VCaP (cell line): ENCODE results near the gene ART4.

Experiments
- H3K27ac ChIP-seq: fragments of 450-650 bp; 2 replicates; pipeline ENCODE4 v1.5.1; 2017
- TF ChIP-seq, protein P1 (sequence below): fragments of 450-650 bp; conservative IDR thresholded peaks from 2 replicates; pipeline ENCODE4 v1.5.1; 2017; ENCODE audit warnings: mild to moderate bottlenecking, moderate library complexity

ART4 gene

DNA sequence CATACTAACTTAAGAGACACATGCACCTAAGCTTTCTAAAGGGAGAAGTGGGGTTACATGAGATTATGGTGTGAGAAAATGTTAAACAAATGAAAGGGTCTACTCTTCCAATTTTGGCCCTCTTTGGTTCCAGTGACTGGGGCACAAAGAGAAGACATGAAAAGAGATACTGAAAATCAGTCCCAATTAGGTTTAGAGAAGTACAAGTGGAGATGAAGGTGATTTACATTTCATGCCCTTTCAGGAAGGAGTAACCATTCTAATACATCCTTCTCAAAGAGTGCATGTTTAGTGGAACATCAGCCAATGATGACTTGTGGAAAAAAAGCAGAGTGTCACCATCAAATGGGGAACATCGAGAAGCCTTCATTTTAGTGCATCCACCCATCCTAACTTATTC, 27.9 kb upstream of the ART4 start:
- no peak overlapping the region for H3K27ac ChIP-seq
- TF ChIP-seq, protein P1, sequence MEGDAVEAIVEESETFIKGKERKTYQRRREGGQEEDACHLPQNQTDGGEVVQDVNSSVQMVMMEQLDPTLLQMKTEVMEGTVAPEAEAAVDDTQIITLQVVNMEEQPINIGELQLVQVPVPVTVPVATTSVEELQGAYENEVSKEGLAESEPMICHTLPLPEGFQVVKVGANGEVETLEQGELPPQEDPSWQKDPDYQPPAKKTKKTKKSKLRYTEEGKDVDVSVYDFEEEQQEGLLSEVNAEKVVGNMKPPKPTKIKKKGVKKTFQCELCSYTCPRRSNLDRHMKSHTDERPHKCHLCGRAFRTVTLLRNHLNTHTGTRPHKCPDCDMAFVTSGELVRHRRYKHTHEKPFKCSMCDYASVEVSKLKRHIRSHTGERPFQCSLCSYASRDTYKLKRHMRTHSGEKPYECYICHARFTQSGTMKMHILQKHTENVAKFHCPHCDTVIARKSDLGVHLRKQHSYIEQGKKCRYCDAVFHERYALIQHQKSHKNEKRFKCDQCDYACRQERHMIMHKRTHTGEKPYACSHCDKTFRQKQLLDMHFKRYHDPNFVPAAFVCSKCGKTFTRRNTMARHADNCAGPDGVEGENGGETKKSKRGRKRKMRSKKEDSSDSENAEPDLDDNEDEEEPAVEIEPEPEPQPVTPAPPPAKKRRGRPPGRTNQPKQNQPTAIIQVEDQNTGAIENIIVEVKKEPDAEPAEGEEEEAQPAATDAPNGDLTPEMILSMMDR = no peak

DNA sequence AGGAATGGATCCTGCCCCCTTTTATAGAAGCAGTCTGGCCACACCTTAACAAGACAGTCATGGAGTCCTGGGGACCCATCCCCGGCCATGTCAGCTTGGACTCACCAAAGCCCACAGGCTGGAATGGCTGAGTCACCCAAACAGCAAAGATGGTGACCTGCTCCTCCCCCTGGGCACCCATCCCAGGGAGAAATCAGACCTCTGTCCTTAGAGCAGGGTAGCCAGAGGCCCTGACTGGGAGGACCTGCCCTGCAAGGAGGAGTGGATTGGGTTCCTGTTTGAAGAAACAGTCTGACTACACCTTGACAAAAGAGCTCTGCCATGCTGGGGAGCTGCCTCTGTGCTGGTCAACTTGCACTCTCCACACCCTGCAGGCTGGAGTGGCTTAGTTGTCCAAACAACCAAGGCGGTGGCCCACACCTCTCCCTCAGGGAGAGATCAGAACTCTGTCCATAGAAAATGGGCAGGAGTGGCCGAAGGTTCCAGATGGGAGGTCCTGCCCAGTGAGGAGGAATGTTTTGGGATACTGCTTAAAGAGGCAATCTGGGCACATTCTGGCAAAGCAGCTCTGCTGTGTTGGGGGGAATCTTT, 25.7 kb upstream of the ART4 start:
- no peak overlapping the region for H3K27ac ChIP-seq
- TF ChIP-seq, protein P1 = no peak

DNA sequence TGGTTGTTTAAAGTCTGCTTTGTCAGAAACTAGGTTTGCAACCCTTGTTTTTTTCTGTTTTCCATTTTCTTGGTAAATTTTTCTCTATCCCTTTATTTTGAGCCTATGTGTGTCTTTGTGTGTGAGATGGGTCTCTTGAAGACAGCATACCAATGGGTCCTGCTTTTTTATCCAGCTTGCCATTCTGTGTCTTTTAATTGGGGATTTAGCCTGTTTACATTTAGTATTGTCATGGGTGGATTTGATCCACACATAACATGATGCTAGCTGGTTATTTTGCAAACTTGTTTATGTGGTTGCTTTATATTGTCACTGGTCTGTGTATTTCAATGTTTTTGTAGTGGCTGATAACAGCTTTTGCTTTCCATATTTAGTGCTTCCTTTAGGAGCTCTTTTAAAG, 17.2 kb upstream of the ART4 start:
- no peak overlapping the region for H3K27ac ChIP-seq
- TF ChIP-seq, protein P1 = no peak

DNA sequence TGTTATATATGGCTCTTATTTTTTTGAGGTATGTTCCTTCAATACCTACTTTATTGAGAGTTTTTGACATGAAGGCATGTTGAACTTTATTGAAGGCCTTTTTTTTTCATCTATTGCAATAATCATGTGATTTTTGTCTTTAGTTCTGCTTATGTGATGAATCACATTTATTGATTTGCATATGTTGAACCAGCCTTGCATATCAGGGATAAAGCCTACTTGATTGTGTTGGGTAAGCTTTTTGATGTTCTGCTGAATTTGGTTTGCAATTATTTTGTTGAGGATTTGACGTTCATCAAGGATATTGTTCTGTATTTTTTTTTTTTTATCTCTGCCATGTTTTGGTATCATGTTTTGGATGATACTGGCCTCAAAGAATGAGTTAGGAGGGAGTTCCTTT, 15.2 kb upstream of the ART4 start:
- H3K27ac ChIP-seq = no peak overlapping the region

DNA sequence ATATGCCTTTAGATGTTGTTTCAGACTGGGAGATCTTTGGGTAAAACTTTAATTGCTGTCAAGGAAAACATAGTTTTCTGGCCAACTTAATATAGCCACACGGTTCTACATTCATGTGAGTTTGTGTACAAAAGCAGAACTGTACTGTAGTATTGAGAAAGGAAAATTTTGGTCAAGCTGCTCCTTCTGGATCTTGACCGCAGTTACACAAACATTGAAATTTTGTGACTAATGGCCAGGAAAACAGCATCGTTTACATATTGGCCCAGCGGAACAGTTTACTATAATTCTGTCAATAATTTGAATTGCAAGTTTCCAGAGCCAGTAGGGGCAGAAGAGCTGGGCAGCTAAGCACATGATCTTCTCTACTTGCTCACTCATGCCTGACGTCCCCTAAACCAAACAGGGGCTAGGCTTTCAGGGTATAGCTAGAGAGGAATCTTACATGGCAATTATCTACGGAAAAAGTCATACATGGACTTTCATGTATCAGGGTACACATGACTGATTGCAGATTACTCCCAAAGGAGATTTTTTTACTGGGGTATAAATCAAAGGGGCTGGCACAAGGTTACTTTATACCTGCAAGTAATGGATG, 11.4 kb upstream of the ART4 start:
- TF ChIP-seq, protein P1 = no peak

More for the DNA sequence above, 15.2 kb upstream of the ART4 start:
- TF ChIP-seq, protein P1 = no peak

DNA sequence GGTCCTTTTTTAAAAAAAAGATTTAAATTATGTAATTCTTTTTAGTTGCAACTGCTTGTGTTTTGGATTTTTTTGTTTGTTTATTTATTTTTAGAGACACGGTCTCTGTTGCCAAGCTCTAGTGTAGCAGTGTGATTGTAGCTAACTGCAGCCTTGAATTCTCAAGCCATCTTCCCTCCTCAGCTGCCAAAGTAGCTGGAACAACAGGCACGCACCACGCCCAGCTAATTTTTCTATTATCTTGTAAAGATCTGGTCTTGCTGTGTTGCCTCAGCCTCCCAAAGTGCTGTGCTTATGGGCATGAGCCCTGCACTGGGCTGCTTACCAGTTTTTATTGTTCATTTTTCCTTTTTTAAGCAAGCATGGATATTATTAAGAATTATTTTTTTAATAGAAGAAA, 10.6 kb upstream of the ART4 start:
- no peak overlapping the region for H3K27ac ChIP-seq
- TF ChIP-seq, protein P1 = no peak

More for the DNA sequence above, 11.4 kb upstream of the ART4 start:
- H3K27ac ChIP-seq = no peak overlapping the region

DNA sequence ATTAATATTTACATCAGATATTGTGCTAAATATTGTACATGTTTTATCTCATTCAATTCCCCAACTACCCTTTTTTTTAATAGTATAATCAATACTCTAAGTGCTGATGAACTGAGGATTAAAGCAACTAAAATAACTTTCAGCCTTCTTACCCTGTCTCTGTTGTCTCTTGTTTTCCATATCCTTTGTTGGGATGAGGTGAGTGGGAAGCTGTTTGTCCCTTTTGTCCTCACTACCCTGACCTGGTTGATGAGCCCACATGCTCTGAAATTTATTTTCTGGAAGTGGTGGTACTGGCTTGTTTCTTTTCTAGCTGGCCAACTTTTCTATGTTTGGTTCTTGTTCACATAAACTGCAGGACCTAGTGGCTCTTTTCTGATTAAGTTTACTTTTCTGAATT, 9.6 kb upstream of the ART4 start:
- TF ChIP-seq, protein P1 = no peak
- no peak overlapping the region for H3K27ac ChIP-seq
